ENCODE results near the gene CCBE1.

CCBE1 gene

GRCh38 chr18:59566533-59566971 lies 130.7 kb downstream of the CCBE1 start:
- DNase-seq: peak; percentile 57

- peak; percentile 16 for DNase-seq
Observed at GRCh38 chr18:59565957-59566356, 131.3 kb downstream of the CCBE1 start.

- no peak for DNase-seq
Observed at GRCh38 chr18:59564561-59564960, 132.7 kb downstream of the CCBE1 start.

- DNase-seq: no peak
Observed at GRCh38 chr18:59563176-59563785, 133.9 kb downstream of the CCBE1 start.

DNA sequence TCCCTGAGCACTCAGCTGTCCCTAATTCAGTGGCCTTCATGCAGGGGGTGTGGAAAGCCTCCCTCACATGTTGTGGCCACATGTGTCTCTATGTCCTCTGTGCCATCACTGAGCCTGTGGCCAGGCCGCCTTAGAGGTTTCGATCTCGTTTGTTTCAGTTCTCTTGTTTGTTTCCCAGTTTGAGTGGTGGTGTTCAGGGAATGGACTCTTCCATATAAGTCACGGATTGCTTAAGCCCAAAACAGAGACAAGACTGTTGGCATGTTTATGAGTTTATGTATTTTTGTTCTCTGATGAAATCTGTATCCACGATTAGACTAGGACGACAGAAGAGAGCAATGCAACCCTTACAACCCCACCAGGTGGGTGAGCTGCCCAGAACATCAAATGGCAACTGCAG lies 134.5 kb downstream of the CCBE1 start:
- no peak for DNase-seq

GRCh38 chr18:59561612-59562011 lies 135.6 kb downstream of the CCBE1 start:
- DNase-seq: no peak

GRCh38 chr18:59560556-59560955 lies 136.7 kb downstream of the CCBE1 start:
- no peak for DNase-seq

GRCh38 chr18:59559528-59559927 lies 137.7 kb downstream of the CCBE1 start:
- DNase-seq: no peak

GRCh38 chr18:59555995-59556659 lies 141.1 kb downstream of the CCBE1 start:
- peak; percentile 42 for DNase-seq

- no peak for DNase-seq
Observed at GRCh38 chr18:59554796-59555335, 142.4 kb downstream of the CCBE1 start.

GRCh38 chr18:59553273-59553870 lies 143.9 kb downstream of the CCBE1 start:
- no peak for DNase-seq

DNA sequence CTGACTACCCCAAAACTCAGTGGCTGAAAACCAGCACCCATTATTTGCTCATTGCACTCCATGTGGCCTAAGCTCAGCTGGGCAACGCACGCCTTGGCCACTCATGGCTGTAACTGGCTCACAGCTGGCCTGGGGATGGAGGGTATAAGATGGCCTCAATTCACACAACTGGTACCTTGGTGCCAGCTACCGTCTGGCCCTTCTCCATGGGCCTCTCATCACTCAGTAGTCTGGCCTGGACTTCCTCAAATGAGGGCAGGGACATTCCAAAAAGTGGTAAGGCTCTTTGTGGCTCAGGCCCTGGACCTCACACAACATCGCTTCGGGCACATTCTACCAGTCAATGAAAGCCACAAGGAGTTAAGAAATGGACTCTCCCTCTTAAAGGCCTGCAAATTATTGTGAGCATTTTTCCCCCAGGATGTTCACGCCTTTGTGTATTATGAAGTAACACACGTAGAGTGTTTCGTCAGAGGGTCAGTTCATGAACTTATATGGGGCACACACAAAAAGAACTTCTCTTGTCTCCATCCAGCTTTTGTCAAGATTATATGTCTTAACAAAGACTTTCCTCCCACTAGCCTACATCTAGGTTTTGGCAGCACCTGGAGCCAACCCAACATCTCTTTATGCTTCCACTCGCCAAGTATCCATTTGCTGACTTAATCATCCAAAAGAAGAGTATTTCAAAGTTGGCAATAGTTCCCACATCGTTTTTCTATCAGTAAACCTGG lies 145.2 kb downstream of the CCBE1 start:
- no peak for DNase-seq

- DNase-seq: no peak
Observed at GRCh38 chr18:59550174-59550516, 147.1 kb downstream of the CCBE1 start.

DNA sequence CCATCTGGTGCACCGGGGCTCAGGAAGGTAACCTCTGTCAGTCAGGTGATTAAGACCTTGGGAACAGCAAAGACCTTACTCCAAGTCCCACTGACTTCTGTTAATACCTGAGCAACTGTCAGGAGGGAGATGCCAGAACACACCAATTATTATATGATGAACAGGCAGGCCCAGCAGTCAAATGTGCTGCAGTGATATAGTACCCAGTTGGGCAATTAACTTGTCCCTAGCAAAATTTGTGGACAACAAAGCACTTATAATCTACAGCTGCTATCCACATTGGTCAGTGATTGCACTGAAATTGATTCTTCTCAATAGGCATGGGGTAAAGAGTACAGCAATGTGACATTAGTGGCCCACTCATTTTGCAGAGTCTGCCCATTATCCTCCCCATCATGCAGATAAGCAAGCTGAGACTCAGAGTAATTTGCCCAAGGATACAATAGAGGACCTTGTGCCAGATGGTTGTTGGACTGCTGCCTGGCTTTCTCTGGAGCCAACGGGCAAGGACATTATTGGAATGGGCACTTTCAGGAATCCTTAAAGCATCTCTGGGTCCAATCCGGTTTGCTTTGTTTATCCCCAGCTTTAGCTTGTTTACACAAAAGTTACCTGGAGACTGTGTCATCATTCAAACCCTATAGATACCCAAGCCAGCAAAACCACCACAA lies 147.6 kb downstream of the CCBE1 start:
- DNase-seq: no peak

- DNase-seq: peak; percentile 87
Observed at GRCh38 chr18:59547581-59548182, 149.5 kb downstream of the CCBE1 start.

- peak; percentile 76 for DNase-seq
Observed at GRCh38 chr18:59546188-59546587, 151.0 kb downstream of the CCBE1 start.

DNA sequence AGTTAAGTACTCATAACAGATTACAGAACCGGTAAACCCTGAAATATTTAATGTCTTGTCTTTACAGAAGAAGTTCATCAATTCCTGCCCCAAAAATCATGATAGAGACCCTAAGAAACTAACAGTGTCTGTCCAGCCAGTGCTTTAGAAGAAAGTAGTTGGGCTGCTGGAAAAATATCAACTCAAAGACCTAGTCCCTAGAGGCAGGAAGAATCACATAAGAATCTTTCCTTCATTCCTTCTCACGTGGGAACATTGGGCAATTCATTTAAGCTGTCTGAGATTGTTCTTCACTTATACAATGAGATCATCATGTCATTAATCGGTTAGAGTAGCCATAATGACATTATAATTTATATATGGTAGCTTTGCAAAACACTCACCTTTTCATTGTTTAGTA lies 156.4 kb downstream of the CCBE1 start:
- DNase-seq: peak; percentile 86

- DNase-seq: peak; percentile 38
Observed at GRCh38 chr18:59540346-59540745, 156.9 kb downstream of the CCBE1 start.

DNA sequence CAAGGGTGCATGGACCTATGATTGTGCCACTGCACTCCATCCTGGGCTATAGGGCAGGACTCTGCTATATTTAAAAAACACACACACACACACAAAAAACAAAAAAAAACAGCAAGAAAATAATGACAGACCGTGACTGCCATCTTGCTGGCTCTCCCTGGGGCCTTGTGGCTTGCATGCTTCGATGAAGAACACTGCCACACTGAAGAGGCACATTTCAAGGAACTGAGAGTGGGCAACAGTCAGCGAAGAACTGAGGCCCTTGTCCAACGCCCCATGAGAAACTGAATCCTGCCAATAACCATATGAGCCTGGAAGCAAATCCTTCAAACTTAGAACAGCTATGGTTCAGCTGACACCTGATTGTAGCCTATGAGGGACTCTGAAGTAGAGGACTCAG lies 158.1 kb downstream of the CCBE1 start:
- DNase-seq: no peak

GRCh38 chr18:59537579-59537978 lies 159.6 kb downstream of the CCBE1 start:
- peak; percentile 53 for DNase-seq

- peak; percentile 78 for DNase-seq
Observed at GRCh38 chr18:59536166-59536565, 161.1 kb downstream of the CCBE1 start.

- no peak for DNase-seq
Observed at GRCh38 chr18:59535055-59535454, 162.2 kb downstream of the CCBE1 start.

Data from fibroblast of skin of back (primary cell).